GM18505 (cell line): ENCODE measurements around the gene CDH13.

Experiments
- ATAC-seq: cut with Tn5 transposase; IDR thresholded peaks from one replicate; pipeline ENCODE4 v1.9.1; 2021; ENCODE audit not compliant: unreplicated experiment
- POLR2A ChIP-seq: IDR thresholded peaks from 4 replicates; pipeline ENCODE4 v1.6.1; 2011; ENCODE audit warnings: borderline replicate concordance; ENCODE audit not compliant: insufficient read depth, insufficient read length; ENCODE audit errors: extremely low read depth

CDH13 gene

DNA sequence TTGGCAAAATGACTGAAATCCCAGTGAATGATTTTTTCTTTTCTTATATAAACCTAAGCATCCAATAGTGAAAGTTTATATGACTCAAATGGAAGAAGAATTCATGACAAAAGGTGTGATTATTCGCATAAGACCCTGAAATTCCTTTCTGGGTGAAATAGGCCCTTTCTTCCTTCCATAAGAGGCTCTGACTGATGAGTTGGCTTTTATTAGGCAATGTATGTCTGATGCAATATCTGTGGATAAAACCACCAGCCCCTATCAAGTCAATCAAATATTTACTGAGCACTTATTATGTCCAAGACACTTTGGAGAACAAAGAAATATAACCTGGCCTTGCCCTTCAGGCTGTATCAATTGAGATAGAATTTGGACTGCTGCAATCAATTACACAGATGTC, 316.6 kb downstream of the CDH13 start:
- no peak for ATAC-seq
- TF ChIP-seq POLR2A: no peak

- ATAC-seq: no peak
- TF ChIP-seq POLR2A: no peak
Measured at GRCh38 chr16:82945420-82946101, 318.8 kb downstream of the CDH13 start.

DNA sequence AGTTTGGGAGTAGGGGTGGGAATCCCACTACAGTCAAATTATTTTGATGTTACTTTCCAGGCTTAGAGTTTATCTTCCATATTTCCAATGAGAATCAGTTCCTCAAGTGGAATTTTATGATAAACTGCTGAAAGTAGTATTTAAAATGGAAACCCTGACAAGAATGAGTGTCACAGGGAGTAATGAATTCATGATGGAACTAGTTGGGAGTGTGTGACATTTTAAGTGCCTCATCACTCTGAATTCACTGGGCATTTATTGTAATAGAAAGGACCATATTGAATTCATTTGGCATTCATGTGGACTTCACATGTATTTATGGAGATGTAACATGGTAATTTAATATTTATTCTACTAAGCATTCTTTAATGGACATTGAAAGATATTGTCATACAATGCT, 320.9 kb downstream of the CDH13 start:
- no peak for TF ChIP-seq POLR2A
- no peak for ATAC-seq

GRCh38 chr16:82949016-82949415, 322.2 kb downstream of the CDH13 start:
- no peak for ATAC-seq
- no peak for TF ChIP-seq POLR2A

GRCh38 chr16:82953517-82953916, 326.7 kb downstream of the CDH13 start:
- no peak for ATAC-seq
- no peak for TF ChIP-seq POLR2A

DNA sequence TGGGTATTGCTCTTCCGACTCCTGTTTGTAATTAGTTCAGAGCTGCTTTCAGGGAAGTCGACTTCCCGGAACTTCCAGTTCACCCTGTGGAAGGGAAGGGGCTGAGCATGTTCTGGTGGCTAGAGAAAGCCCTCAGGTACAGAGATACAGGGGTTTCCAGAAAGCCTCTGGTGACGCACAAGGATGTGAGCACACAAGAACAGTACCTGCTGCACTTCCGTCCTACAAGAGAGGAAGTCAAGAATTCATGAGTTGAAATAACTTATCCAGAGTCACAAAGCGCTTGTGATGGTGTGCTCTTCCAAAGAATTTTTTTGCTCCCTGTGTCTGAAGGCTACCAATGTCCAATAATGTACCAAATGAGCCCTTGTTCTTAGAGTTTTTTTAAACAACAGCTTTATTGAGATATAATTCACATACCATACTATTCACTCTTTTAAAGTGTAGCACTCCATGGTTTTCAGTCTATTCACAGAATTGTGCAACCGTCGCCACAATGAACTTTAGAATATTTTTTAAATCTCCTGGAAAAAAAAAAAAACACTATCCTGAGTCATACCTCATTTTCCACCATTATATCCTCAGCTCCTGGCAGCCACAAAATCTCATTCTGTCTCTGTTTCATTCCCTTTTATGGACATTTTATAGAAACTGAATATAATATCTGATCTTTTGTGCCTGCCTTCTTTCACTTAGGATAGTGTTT, 327.6 kb downstream of the CDH13 start:
- no peak for ATAC-seq
- no peak for TF ChIP-seq POLR2A

DNA sequence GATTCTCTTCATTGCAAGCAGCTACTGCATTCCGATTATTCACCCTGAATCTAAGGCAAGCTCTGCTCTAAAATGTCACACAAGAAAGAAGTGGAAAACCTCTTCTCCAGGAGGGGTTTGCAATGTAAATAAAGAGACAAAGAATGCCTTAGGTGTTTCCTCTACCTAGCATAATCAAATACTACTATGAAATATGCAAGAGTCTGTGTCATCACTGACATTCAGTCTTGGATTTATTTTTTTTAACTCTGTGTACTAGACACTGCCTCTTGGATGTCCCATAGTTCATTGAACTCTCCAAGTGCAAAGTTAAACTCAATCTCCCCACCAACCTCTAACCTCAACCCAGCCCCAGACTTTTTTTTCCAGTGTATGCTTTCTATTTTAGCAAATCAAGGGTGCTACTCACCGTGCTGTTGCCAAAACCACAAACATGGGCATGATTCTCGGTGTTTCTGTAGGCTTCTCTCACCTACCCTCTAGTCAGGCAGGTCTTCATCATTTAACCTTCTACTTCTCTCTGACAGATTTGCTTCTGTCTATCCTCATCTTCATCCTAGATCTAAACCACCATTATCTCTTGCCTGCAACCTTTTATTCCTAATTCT, 329.1 kb downstream of the CDH13 start:
- TF ChIP-seq POLR2A: no peak
- ATAC-seq: no peak

DNA sequence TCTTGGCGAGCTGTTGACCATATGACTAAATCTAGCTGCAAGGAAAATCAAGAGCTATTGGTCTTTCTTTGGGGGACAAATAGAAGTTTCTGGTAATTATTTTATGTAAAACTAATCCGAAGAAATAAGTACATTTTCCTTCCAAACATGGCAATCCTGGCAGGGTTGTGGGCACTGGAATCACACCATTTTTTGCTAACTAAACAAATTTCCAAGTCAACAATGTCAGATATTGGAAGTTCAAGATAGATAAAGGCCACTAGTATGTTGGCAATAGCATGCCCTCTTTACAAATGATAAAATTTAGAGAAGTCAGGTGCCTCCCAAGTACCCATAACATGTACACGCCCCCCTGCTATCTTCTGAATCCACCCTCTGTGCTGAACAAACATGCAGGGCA, 330.4 kb downstream of the CDH13 start:
- ATAC-seq: no peak

GRCh38 chr16:82960918-82961317, 334.1 kb downstream of the CDH13 start:
- TF ChIP-seq POLR2A: no peak
- ATAC-seq: no peak

More for the DNA sequence above, 330.4 kb downstream of the CDH13 start:
- TF ChIP-seq POLR2A: no peak

DNA sequence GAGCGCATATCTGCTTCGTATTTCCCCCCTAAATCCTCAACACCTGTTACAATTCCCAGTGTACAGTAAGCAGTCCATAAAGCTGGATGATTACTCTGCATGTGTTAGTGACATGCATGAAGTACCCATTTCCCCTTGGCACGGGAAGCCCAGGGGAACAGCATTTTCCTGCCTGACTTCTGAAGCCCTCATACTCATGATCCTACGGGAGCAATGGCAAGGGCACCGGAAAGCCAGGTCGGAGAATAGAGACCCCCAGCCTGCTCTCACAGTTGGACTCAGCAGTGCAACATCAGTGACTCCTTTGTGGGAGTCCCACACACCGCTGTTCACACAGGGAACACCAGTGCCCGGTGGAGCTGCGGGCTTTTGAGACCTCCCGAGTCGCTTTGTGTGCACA, 336.9 kb downstream of the CDH13 start:
- ATAC-seq: no peak
- TF ChIP-seq POLR2A: no peak

DNA sequence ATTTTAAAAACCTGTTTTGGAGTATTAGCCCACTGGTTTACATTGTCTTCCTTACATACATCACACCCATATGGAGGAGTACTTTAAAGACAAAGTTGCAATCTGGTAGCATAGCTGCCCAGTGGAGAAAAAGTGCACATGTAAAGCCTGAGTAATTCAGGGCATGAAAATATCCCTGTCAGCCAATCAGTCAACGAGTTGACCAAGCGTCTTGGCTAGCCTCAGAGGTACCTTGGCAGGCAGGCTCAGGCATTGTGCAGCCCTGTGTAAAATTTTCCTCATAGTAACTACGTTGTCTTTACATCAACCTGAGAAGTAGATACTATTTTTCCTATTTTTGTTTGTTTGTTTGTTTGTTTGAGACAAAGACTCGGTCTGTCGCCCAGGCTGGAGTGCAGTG, 339.0 kb downstream of the CDH13 start:
- no peak for ATAC-seq
- no peak for TF ChIP-seq POLR2A

DNA sequence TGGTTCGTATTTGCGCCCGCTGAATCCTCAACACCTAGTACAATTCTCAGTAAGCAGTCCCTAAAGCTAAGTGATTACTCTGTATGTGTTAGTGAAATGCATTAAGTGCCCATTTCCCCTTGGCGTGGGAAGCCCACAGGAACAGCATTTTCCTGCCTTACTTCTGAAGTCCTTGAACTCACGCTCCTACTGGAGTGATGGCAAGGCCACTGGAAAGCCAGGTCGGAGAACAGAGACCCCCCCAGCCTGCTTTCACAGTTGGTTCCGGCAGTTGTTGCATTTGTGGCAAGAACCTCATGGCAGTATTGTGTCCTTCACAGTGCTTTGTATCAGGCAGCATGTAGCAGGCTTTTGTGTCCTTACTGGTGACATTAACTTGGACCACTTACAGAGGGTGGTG, 340.7 kb downstream of the CDH13 start:
- ATAC-seq: no peak
- no peak for TF ChIP-seq POLR2A

GRCh38 chr16:82971126-82971525, 344.4 kb downstream of the CDH13 start:
- no peak for TF ChIP-seq POLR2A
- ATAC-seq: no peak

GRCh38 chr16:82972331-82972919, 345.7 kb downstream of the CDH13 start:
- no peak for TF ChIP-seq POLR2A
- ATAC-seq: no peak

GRCh38 chr16:82979406-82980111, 352.8 kb downstream of the CDH13 start:
- no peak for ATAC-seq
- no peak for TF ChIP-seq POLR2A
